ENCODE data around the gene HLA-F. TPM values are rescaled to one million over a fixed set of nuclear protein-coding genes. Genes with fewer than 3 reads are reported as not detected.

The HLA-F gene
- total RNA-seq, 2 donors from 2014 or later, result 34.0 to 62.1 TPM

GRCh38 chr6:29769336-29769735 is 46.1 kb downstream of the HLA-F start:
- no peak for DNase-seq (ENCODE audit: low spot score)
- WGBS, result 58% methylated on average over 3 of the region's 3 CpGs
- Histone ChIP-seq H3K27me3 (replicated peaks; ENCODE audit: insufficient read depth) (no peaks in the 10 kb centered on the region), H3K4me1 (replicated peaks) (no peaks in the 10 kb centered on the region), H3K27ac (no peak overlapping the region), H3K9me3 (no peaks in the 10 kb centered on the region), H3K4me3 (no peak overlapping the region), H3K36me3 (no peaks in the 10 kb centered on the region)
- intact Hi-C loops (cut with DNase I), result no loop called here
- TF ChIP-seq POLR2AphosphoS5 (IDR thresholded peaks at IDR 0.05) (no peak), POLR2A (IDR thresholded peaks at IDR 0.05) (no peak), CTCF (IDR thresholded peaks at IDR 0.05) (no peak)

- Histone ChIP-seq H3K27me3 (replicated peaks; ENCODE audit: insufficient read depth) (no peaks in the 10 kb centered on the region), H3K4me1 (replicated peaks) (no peaks in the 10 kb centered on the region), H3K9me3 (no peaks in the 10 kb centered on the region), H3K27ac (no peak overlapping the region), H3K36me3 (no peaks in the 10 kb centered on the region), H3K4me3 (no peak overlapping the region)
- no peak for TF ChIP-seq POLR2AphosphoS5 (IDR thresholded peaks at IDR 0.05)
- no peak for TF ChIP-seq CTCF (IDR thresholded peaks at IDR 0.05)
- intact Hi-C loops (cut with DNase I), result no loop called here
- no peak for DNase-seq (ENCODE audit: low spot score)
- 73% methylated on average over 2 of the region's 2 CpGs for WGBS
Measured at GRCh38 chr6:29770306-29770705, 47.1 kb downstream of the HLA-F start.

- no peaks in the 10 kb centered on the region for H3K9me3 ChIP-seq
- WGBS, result 99% methylated on average over 2 of the region's 2 CpGs
Measured at GRCh38 chr6:29776684-29777083, 53.5 kb downstream of the HLA-F start.

More at GRCh38 chr6:29776684-29777083, 53.5 kb downstream of the HLA-F start:
- Histone ChIP-seq H3K36me3 (no peaks in the 10 kb centered on the region), H3K4me3 (no peak overlapping the region), H3K27ac (no peak overlapping the region), H3K4me1 (replicated peaks) (no peaks in the 10 kb centered on the region), H3K27me3 (replicated peaks; ENCODE audit: insufficient read depth) (no peaks in the 10 kb centered on the region)
- TF ChIP-seq CTCF (IDR thresholded peaks at IDR 0.05) (no peak), POLR2AphosphoS5 (IDR thresholded peaks at IDR 0.05) (no peak), POLR2A (IDR thresholded peaks at IDR 0.05) (no peak)
- DNase-seq (ENCODE audit: low spot score), result no peak
- intact Hi-C loops (cut with DNase I), result no loop called here

Small RNAs within 50 kb of the gene (small RNA-seq; reads per million reads assigned to genes)
- gene AL645939.2, result 0 reads per million in 2 donors
- 0 reads per million in 2 donors for gene AL645939.3
- gene AL645939.4, result 0 reads per million in 2 donors
- gene RF00019, result 0 reads per million in 2 donors

Other genes with a start within 250 kb of the HLA-F start
- not detected for gene MAS1L, start 235.5 kb upstream of the HLA-F start, total RNA-seq
- gene UBD, start 163.7 kb upstream of the HLA-F start, total RNA-seq, result 10 to 100 TPM in 1 of 2 donors, 1 to 10 TPM in 1; 2.0 to 11.3 TPM
- gene OR2H2, start 138.3 kb upstream of the HLA-F start, total RNA-seq, result not detected
- 10 to 100 TPM; 19.4 to 30.7 TPM for gene GABBR1, start 90.3 kb upstream of the HLA-F start, total RNA-seq
- gene MOG, start 66.3 kb upstream of the HLA-F start, total RNA-seq, result not detected
- gene ZFP57, start 42.3 kb upstream of the HLA-F start, total RNA-seq, result 1 to 10 TPM in 1 of 2 donors, under 1 TPM in 1; 0.57 to 1.7 TPM
- gene HLA-G, start 104.4 kb downstream of the HLA-F start, total RNA-seq, result 1 to 10 TPM in 1 of 2 donors, not detected in 1; 1.8 TPM
- gene HLA-A, start 219.1 kb downstream of the HLA-F start, total RNA-seq, result 100 to 1,000 TPM; 564 to 620 TPM

All from prostate gland (tissue), 2 donors.